HG03571 (cell line): ENCODE data around the gene FOXL3.

Source experiments
- ATAC-seq: cut with Tn5 transposase; IDR thresholded peaks from one replicate; pipeline ENCODE4 v1.9.1; 2021; ENCODE audit not compliant: unreplicated experiment

Gene FOXL3

DNA sequence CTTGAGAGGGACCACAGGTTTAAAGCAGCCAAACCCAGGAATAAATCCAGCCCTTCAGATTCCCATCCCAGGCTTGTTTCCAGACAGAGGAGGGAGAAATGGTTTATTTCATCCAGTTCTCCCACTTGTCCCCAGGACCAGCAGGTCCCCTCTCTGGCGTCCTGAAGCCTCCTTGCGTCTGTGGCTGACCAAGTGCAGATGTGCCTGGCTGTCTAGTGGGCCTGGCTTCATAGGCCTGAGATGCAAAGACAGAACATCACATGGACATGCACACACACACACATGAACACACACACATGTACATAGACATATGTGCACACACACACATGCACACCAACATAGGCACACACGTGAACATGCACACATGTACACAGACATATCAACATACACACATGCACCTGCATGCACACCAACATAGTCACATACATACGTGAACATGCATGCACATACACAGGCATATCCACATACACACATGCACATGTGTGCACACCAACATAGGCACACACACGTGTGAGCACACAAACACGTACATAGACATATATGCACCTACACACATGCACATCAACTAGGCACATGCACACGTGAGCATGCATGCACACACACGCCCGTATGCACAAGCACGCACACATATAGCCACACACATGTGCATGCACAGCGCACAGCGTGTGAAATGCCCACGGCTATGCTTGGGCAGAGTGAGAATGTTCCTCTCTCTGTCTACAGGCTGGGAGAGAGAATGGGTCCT, 10.7 kb downstream of the FOXL3 start:
- ATAC-seq, result no peak

DNA sequence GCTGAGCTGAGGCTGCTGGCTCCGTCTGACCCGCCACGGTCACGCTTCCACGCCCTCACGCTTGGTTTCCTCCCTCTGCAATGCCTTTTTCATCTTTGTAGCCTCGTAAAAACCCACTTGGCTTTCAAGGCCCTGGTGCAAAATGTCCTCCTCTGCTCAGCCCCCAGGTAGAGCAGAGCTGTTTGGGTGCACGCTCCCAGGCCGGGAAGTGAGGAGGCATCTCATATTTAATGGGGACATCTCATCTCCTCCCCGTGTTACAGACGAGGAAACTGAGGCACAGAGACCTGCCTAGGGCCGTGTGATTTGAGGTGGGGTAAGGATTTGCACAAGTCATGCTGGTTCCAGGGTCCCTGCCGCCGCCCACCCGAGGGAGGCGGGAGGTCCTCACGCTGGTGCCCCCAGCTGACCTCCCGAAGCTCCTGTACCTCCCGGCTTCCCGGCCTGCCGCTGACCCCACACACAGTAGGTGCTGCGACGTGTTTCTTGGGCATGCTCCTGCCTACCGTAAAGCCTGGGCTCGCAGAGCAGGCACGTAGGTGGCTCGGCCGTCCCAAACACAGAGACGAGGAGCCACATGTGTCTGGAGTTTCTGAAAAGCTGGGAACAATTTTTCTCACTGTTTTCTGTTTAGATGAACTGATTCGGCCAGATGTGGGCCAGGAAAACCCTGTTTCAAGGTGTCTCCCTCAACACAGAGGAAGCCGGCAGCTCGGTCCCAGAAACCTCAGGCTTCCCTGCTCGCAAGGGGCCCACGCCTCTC, 11.5 kb downstream of the FOXL3 start:
- ATAC-seq, result no peak

DNA sequence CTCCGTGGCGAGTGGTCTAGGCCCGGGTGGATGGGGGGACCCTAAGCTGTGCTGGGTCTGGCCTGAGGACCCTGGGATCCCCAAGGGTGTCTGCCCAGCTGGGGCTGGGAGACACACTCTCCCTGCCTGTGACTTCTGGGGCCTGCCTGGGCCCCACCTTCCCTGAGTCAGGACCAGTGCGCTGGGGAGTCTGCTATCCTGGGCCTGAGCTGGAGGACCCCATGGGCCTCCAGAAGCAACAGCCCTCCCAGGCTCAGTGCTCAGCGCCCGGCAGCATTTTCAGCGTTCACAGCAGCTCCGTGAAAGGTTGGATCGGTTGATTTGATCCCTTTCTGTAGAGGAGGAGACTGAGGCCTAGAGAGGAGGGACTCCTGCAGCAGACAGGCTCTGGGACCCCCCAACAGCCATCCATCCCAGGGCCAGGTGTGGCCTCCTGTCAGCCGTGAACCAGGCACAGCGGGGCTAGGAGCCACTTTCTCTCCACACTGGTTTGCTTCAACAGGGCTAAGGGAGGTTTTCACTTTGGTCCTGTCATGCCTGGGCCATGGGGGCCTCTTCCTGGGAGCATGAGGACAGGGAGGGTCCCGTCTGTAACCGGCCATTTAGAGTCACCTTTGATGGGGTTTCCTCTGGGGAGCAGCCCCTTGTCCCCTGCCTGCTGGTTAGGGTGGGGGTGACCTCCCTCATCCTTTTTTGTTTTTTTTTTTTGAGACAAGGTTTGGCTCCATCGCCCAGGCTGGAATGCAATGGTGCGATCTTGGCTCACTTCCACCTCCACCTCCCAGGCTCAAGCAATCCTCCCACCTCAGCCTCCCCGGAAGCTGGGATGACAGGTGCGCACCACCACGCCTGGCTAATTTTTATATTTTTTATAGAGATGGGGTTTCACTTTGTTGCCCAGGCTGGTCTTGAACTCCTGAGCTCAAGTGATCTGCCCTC, 12.4 kb downstream of the FOXL3 start:
- ATAC-seq, result no peak

DNA sequence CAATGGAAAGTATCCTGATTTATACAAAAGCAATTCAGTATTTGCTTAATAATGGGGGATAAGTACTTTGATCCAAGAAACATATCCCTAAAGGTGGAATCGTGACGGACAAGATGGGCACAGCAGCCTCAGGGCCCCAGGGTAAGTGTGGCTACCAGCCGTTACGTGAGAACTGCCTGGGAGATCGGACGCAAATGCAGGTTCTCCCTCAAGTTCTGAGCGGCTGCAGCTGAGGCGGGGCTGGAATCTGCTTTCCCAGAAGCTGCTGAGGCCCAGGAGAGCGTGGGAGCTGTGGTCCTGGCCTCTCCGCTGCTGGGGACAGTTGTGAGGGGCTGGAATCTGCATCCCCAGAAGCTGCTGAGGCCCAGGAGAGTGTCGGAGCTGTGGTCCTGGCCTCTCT, 13.5 kb downstream of the FOXL3 start:
- no peak for ATAC-seq

DNA sequence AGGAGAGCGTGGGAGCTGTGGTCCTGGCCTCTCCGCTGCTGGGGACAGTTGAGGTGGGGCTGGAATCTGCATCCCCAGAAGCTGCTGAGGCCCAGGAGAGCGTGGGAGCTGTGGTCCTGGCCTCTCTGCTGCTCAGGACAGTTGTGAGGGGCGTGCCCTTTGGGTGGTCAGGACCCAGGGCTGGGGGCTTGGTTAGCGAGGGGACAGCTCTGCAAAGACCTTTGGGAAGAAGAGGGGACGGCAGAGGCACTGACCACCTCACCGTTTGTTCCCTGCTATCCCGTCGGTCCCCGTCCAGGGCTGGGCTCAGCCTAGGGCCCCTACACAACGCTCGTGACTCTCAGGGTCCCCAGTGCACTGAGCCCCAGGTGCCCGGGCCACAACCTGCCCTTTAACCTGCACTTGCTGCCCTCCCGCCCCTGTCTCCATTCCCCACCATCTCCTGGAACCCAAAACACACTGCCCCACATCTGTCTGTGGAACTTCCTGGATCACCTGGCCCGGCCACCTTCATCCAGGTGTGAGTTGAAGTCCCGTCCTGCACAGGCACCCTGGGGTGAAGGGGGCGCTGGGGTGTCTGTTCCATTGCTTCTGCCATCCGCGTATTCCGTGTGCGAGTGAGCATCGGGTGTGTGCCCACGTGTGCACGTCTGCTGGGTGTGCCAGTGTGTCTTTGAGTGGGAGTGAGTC, 14.1 kb downstream of the FOXL3 start:
- no peak for ATAC-seq

DNA sequence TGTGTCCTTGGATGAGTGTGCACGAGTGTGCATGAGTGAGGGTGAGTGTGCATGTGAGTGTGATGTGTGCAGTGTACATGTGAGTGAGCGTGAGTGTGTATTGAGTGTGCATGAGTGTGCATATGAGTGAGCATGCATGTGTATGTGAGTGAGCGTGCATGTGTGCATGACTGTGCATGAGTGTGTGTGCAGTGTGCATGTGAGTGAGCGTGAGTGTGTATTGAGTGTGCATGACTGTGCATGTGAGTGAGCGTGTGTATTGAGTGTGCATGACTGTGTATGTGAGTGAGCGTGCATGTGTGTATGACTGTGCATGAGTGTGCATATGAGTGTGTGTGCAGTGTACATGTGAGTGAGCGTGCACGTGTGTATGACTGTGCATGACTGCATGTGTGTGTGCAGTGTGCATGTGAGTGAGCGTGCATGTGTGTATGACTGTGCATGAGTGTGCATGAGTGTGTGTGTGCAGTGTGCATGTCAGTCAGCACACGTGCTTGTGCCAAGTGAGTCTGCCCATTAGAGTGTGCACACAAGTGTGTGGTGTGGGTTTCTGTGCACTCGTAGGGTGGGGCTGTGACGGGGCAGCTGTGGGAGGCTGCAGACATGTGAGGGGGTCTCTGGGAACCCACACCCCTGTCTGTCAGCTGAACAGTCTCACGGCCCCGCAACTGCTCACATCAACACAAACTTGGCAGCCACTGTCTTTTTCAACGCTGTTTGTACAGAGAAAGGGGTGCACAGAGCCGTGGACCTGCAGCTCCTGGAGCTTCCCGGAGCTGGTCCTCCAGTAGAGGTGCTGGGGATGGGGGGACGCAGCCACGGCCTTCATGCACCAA, 14.8 kb downstream of the FOXL3 start:
- no peak for ATAC-seq

DNA sequence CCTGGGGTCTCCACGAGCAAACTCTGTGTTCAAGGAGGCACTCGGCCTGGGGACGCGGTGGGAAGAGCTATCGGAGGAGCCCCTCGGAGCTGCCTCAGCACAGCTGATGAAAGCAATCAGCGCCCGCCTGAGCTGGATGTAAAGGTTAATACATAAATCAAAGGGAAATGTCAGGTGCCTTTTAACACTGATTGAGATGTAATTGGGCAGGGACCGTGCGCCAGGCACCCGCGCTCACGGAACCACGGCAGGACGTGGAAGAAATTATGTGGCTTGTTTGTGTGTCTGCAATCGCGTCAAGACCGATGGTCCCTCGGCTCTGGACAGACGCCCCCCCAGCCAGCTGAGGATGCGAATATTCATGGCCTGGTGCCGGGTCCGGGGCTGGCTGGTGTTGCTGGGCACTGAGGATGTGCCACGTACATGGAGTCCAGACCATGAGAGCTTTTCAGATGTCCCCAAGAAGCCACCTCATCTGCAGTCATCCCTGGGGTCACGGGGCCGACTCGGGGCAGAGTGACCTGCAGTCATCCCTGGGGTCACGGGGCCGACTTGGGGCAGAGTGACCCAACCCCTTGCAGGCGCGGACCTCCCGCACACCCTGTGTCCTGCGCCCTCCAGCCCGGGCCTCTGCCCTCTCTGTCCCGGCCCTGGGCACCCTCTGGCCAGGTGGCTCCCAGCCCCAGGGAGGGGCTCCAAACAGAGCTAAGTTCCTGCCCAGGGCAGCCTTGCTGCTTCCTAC, 15.6 kb downstream of the FOXL3 start:
- no peak for ATAC-seq

DNA sequence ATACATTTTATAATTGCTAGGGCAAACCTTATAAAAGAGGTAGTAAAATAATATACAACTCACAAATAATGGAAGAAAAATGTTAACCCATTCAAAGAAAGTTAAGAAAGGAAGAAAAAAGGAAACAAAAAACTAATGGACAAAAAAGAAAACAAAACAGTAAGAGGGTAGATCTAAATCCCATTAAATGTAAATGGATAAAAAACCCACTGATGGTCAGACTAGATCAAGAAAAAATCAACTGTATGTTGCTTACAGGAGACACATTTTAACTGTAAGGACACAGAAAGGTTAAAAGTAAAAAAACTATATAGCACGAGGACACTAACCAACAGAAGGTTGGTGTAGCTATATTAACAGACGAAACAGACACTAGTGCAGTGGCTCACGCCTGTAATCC, 18.0 kb downstream of the FOXL3 start:
- ATAC-seq, result no peak

- ATAC-seq, result no peak
These were observed 19.7 kb downstream of the FOXL3 start for GRCh38 chr7:309586-310228.

- no peak for ATAC-seq
These were observed 21.2 kb downstream of the FOXL3 start for GRCh38 chr7:311131-311680.

DNA sequence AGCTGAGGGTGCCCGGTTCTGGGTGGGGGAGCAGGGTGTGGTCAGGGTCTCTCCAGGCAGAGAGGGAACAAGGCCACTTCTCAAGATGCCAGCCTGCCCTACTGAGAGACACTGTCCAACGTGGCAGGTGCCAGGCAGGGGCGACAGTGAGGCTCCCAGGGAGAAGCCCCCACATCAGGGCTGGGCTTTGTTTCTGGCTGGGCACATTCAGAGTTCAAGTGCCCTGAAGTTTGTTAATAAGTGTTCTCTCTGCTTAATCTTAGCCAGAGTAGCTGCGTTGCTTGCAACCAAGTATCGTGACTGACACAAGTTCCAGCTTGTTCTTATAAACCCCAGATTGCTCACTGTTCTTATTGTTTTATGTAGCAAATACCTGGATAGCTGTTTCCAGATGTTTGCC, 21.8 kb downstream of the FOXL3 start:
- no peak for ATAC-seq

GRCh38 chr7:312424-312823, 22.5 kb downstream of the FOXL3 start:
- ATAC-seq, result no peak

DNA sequence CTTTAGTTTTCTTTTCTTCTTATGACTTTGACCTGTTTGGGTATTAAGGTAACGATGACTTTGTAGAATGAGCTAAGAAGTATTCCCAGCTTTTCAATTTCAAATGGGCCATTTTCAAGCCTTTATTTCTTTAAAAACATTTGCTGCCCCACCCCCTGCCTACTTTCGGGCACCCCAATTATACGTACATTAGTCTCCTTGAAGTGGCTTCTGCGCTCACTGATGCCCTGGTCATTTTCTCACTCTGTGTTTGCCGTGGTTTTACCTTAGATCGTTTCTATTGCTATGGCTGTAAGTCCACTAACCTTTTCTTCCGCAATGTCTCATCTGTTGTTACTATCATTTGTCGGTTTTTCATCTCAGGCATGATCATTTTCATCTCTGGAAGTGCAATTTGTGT, 24.9 kb downstream of the FOXL3 start:
- ATAC-seq, result no peak

GRCh38 chr7:315516-316265, 25.7 kb downstream of the FOXL3 start:
- no peak for ATAC-seq

- no peak for ATAC-seq
These were observed 27.9 kb downstream of the FOXL3 start for GRCh38 chr7:317643-318405.

DNA sequence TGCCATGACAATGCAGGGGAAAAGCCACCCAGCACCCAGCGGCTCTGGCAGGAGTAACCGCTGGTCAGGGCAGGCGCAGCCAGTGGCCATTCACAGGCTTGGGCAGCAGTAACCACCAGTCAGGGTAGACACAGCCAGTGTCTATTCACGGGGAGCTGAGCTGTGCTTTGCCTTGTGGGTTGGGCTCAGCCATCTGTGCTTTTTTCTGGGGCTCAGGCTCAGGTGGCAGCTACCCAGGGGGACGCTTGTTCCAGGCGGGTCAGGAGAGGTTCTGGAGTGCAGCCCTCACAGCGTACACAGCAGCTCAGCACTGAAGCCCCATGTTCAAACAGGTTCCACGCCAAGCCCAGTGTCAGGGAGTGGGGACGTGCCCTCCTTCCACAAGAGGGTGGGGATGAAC, 28.5 kb downstream of the FOXL3 start:
- no peak for ATAC-seq
